Karpas-422 (cell line): ENCODE data around the gene CCDC39. TPM values are rescaled to one million over a fixed set of nuclear protein-coding genes. Genes with fewer than 3 reads are reported as not detected.
A peak's percentile ranks its signal among the peaks of the same experiment; 100 is the strongest.
"Not testable (repeated sequence)": the region's sequence is repeated elsewhere in the genome, so short reads cannot be mapped to it uniquely, and the experiment has no call there.

ENCODE experiments used
- DNase-seq: peaks from one replicate; pipeline ENCODE4 v3.0.0-alpha.2; 2015
- H2AFZ ChIP-seq: fragments of 200-600 bp; sonication (generic); 2 replicates; pipeline ENCODE4 v1.6.1; 2014; ENCODE audit warnings: antibody characterized with exemption, low read length, mixed read lengths
- H3K27ac ChIP-seq: fragments of 200-600 bp; sonication (generic); 2 replicates; pipeline ENCODE4 v1.5.1; 2014; ENCODE audit warnings: mild to moderate bottlenecking, low read length, moderate library complexity
- H3K27me3 ChIP-seq: fragments of 200-600 bp; sonication (generic); 2 replicates; pipeline ENCODE4 v1.6.1; 2014; ENCODE audit warnings: low read length, mixed read lengths
- H3K36me3 ChIP-seq: fragments of 200-600 bp; sonication (generic); 2 replicates; pipeline ENCODE4 v1.6.1; 2014; ENCODE audit warnings: low read length, mixed read lengths; ENCODE audit not compliant: insufficient read depth
- H3K4me1 ChIP-seq: fragments of 200-600 bp; sonication (generic); 2 replicates; pipeline ENCODE4 v1.6.1; 2014; ENCODE audit warnings: mild to moderate bottlenecking, low read length, mixed read lengths
- H3K4me2 ChIP-seq: fragments of 200-600 bp; sonication (generic); 2 replicates; pipeline ENCODE4 v1.6.1; 2014; ENCODE audit warnings: low read length, low read depth, mild to moderate bottlenecking; ENCODE audit not compliant: poor library complexity, severe bottlenecking
- H3K4me3 ChIP-seq: fragments of 200-600 bp; sonication (generic); 2 replicates; pipeline ENCODE4 v1.5.1; 2014; ENCODE audit warnings: mild to moderate bottlenecking, antibody characterized with exemption, low read length, mixed read lengths
- H3K79me2 ChIP-seq: fragments of 200-600 bp; sonication (generic); 2 replicates; pipeline ENCODE4 v1.6.1; 2014; ENCODE audit warnings: mild to moderate bottlenecking, low read length, mixed read lengths
- H3K9ac ChIP-seq: fragments of 200-600 bp; sonication (generic); 2 replicates; pipeline ENCODE4 v1.6.0; 2014; ENCODE audit warnings: low read length
- H3K9me2 ChIP-seq: fragments of 200-600 bp; sonication (generic), shearing (Covaris generic); replicated peaks from 2 replicates; pipeline ENCODE4 v1.6.0; 2014; ENCODE audit warnings: mild to moderate bottlenecking, low read length, moderate library complexity; ENCODE audit not compliant: insufficient read depth
- H3K9me3 ChIP-seq: fragments of 300-700, 200-600 bp; sonication (generic); 2 replicates; pipeline ENCODE4 v1.6.1; 2014; ENCODE audit warnings: low read length, mixed read lengths
- H4K20me1 ChIP-seq: fragments of 200-600 bp; sonication (generic); 2 replicates; pipeline ENCODE4 v1.6.1; 2014; ENCODE audit warnings: mild to moderate bottlenecking, antibody characterized with exemption, low read length, low read depth; ENCODE audit not compliant: insufficient read depth
- total RNA-seq: library from RNA; depleted of rRNA; stranded (reverse); fragments of >200 nt; shearing (Covaris generic); gene quantifications from 2 replicates; pipeline ENCODE4 v1.2.3, GENCODE V29; 2014; ENCODE audit warnings: low replicate concordance

CCDC39 gene
- total RNA-seq, 1 experiment from 2014 or later, result not detected

DNA sequence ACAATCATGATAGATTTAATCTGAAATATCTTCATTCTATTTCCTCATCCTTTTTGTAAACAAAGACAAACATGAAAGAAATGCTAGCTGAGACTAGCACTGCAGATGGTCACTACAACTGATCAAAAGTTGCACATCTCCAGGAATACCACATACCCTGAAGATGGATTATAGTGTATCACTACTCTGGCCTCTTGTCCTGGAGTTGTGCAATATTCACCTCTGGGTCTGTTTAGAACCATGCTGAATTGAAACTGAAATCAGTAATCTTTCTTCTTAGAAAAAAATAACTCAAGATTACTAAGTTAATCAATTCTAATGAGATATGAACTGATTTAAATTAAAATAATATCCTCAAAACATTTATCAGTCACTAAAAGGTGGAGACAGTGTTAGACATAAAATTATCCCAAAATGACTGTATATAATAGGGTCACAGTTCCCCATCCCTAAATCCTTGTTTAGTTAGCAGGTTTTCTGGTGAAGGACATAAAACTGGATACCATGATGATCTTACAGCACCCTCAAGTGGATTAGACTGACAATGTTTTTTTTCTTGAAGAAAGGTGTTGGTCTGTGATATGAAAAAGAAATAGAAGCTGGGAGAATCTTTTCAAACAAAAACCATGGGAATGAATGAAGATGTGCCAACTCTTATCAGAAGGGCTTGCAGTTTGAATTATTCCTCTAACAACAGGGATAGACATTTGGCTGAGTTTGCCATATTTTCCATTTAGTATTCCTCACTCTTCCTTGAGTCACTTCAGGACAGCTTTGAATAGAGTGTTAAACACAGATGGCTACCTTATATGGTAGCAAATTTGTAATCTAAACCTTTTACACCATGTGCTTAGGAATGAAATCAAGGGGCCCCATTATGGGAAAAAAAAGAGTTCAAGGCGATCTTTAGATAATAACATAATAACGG, 84.4 kb downstream of the CCDC39 start:
- Histone ChIP-seq H3K79me2 (no peaks in the 10 kb centered on the region), H3K27me3 (no peaks in the 10 kb centered on the region), H3K4me1 (no peaks in the 10 kb centered on the region), H3K4me2 (no peak overlapping the region), H3K27ac (no peak overlapping the region), H3K4me3 (no peak overlapping the region), H3K36me3 (no peaks in the 10 kb centered on the region), H3K9ac (no peak overlapping the region), H2AFZ (no peak overlapping the region), H4K20me1 (no peaks in the 10 kb centered on the region), H3K9me2 (no peaks in the 10 kb centered on the region), H3K9me3 (no peaks in the 10 kb centered on the region)
- DNase-seq, result peak; percentile 74

DNA sequence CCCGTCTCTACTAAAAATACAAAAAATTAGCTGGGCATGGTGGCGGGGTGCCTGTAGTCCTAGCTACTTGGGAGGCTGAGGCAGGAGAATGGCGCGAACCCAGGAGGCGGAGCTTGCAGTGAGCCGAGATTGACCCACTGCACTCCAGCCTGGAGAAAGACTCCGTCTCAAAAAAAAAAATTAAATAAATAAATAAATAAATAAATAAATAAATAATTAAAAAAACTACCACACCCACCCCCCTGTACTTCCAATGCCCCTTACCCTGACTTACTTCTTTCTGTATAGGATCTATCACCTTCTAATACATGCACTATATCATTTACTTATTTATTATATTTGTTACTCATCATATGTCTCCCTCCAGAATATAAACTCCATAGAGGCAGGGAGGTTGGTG, 85.7 kb downstream of the CCDC39 start:
- not testable (repeated sequence) for H3K36me3 ChIP-seq, H3K9me2 ChIP-seq, DNase-seq, H3K9ac ChIP-seq, H3K9me3 ChIP-seq, H3K4me1 ChIP-seq, H3K79me2 ChIP-seq, H2AFZ ChIP-seq, H3K4me3 ChIP-seq, H4K20me1 ChIP-seq, H3K4me2 ChIP-seq, H3K27ac ChIP-seq, H3K27me3 ChIP-seq

DNA sequence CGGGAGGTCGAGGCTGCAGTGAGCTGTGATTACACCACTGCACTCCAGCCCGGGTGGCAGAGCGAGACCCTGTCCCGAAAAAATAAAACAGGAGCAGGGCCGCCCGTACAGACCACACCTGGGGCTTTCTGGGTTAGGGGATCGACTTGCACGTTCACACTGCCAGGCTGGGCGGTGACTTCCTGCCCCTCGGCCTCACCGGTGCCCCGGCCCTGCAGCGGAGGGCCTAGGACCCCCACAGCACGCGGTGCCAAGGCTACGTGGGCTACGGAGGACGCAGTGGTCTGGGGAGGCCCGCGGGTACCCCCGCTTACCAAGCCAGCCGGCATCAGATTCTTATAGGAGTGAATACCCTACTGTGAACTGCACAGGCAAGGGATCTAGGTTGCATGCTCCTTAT, 88.9 kb downstream of the CCDC39 start:
- H3K4me3 ChIP-seq, result no peak overlapping the region
- no peak overlapping the region for H3K27ac ChIP-seq
- H3K4me1 ChIP-seq, result no peaks in the 10 kb centered on the region
- H4K20me1 ChIP-seq, result no peaks in the 10 kb centered on the region
- no peak overlapping the region for H3K9ac ChIP-seq
- H3K9me3 ChIP-seq, result no peaks in the 10 kb centered on the region
- no peaks in the 10 kb centered on the region for H3K36me3 ChIP-seq
- no peaks in the 10 kb centered on the region for H3K9me2 ChIP-seq
- no peak overlapping the region for H3K4me2 ChIP-seq
- H3K79me2 ChIP-seq, result no peaks in the 10 kb centered on the region
- no peak for DNase-seq
- H2AFZ ChIP-seq, result no peak overlapping the region
- no peaks in the 10 kb centered on the region for H3K27me3 ChIP-seq

DNA sequence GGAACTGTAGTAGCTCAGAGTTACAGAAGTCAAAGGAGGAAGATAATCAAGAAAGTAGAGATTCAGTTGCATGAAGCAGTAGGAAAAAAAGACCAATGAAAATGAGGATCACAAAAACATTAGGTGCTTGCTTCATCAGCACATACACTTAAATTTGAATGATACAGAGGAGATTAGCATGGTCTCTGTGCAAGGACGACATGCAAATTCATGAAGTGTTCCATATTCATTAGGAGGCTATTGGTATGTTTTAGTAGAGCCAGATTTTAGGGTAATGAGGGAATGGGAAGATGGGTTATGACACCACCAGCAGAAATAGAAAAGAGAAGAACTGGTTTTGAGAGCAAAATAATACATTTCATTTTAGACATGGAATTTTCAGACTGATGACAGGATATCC, 98.4 kb downstream of the CCDC39 start:
- no peak overlapping the region for H3K27ac ChIP-seq
- H3K9me3 ChIP-seq, result no peaks in the 10 kb centered on the region
- no peak overlapping the region for H2AFZ ChIP-seq
- no peaks in the 10 kb centered on the region for H3K4me1 ChIP-seq
- H3K9ac ChIP-seq, result no peak overlapping the region
- H3K4me3 ChIP-seq, result no peak overlapping the region
- no peaks in the 10 kb centered on the region for H3K9me2 ChIP-seq
- DNase-seq, result no peak
- no peak overlapping the region for H3K4me2 ChIP-seq
- no peaks in the 10 kb centered on the region for H3K79me2 ChIP-seq
- H4K20me1 ChIP-seq, result no peaks in the 10 kb centered on the region
- no peaks in the 10 kb centered on the region for H3K36me3 ChIP-seq
- no peaks in the 10 kb centered on the region for H3K27me3 ChIP-seq

DNA sequence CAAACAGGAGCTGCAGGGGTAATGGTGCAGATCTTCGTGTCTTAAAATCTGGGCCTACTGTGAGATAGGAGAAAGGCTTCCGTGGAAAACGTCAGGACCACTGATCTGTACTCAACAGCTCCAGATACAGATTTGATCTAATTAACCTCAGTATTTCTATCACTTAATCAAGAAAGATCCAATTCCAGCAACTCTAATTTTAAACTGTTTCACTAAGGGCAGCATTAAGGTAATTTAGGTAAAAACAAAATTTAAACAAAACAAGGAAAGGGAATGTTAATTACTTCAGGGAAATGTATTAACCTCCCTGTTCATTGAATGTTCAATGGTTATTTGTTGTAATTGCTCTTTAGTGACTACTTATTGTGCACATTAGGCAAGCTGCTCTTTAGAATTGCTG, 103.7 kb downstream of the CCDC39 start:
- Histone ChIP-seq H3K9me3 (no peaks in the 10 kb centered on the region), H3K9ac (no peak overlapping the region), H3K27me3 (no peaks in the 10 kb centered on the region), H3K4me2 (no peak overlapping the region), H3K4me3 (no peak overlapping the region), H3K36me3 (no peaks in the 10 kb centered on the region), H3K4me1 (peaks cover 11% of the 10 kb centered on the region), H3K9me2 (no peaks in the 10 kb centered on the region), H2AFZ (no peak overlapping the region), H3K27ac (no peak overlapping the region), H3K79me2 (no peaks in the 10 kb centered on the region), H4K20me1 (no peaks in the 10 kb centered on the region)
- DNase-seq, result no peak

DNA sequence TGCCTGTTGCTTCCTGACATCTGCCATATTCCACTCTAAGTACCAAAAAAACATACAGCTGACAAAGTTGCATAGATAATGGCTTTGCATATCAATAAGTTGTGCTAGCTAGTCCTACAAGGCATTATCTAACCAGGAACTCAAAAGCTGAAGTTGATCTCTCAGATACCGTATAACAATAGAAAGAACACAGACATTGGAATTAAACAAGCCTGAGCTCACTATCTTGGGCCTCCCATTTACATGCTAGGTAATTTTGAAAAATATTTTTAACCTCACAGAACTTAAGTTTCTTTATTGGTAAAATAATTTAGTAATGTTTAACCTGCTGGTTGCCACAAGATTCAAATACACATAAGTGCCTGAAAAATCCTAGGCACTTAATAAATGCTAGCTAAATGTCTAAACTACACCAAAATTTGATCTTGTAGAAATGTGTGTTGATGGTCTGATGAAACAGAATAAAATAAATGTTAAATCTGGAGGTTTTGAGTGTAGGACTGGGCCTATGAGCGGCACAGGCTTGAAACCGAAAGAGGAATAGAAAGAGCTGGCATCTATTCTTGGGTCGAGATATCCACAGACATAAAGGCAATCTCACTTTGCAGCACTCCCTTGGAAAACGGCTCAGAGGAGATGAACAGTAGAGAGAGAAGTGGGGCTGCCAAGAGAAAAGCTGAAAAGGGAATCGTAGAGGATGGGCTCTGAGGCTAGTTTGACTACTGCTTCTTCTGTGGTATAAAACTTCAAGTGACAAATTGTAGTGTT, 107.3 kb downstream of the CCDC39 start:
- Histone ChIP-seq H3K27me3 (no peaks in the 10 kb centered on the region), H3K4me2 (peak overlapping the region; percentile 13), H3K4me1 (peaks cover 18% of the 10 kb centered on the region)

DNA sequence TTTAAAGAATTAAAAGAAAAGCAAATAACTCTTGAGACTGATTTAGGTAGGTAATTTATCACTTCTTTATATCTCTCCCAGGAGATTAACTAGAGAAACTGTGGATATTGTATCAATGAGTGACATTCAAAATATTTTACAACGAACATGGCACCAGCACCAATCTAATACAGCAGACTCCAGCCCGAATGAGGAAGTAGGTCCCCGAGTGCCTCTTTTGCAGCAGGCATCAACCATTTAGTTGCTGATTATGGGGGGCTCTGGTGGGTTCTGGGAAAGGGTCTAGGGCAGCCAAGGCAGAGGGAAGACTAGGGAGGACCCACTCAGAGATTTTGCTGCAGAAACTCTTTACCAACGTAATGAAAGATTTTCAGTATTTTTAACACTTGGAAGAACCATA, 109.1 kb downstream of the CCDC39 start:
- DNase-seq, result peak; percentile 44
- Histone ChIP-seq H3K9me3 (no peaks in the 10 kb centered on the region), H3K9me2 (no peaks in the 10 kb centered on the region), H2AFZ (peak overlapping the region; percentile 81; the same call in 1 of the 2 replicates), H3K4me2 (peak overlapping the region; percentile 41), H3K36me3 (no peaks in the 10 kb centered on the region), H3K4me3 (no peak overlapping the region; the same call in 1 of the 2 replicates), H3K27me3 (no peaks in the 10 kb centered on the region), H4K20me1 (no peaks in the 10 kb centered on the region), H3K27ac (no peak overlapping the region), H3K79me2 (no peaks in the 10 kb centered on the region), H3K4me1 (peaks cover 18% of the 10 kb centered on the region), H3K9ac (no peak overlapping the region)

More for the DNA sequence above, 107.3 kb downstream of the CCDC39 start:
- Histone ChIP-seq H3K79me2 (no peaks in the 10 kb centered on the region), H3K36me3 (no peaks in the 10 kb centered on the region), H3K9me3 (no peaks in the 10 kb centered on the region), H2AFZ (no peak overlapping the region), H3K4me3 (no peak overlapping the region), H4K20me1 (no peaks in the 10 kb centered on the region), H3K9ac (no peak overlapping the region), H3K9me2 (no peaks in the 10 kb centered on the region), H3K27ac (no peak overlapping the region)
- no peak for DNase-seq

DNA sequence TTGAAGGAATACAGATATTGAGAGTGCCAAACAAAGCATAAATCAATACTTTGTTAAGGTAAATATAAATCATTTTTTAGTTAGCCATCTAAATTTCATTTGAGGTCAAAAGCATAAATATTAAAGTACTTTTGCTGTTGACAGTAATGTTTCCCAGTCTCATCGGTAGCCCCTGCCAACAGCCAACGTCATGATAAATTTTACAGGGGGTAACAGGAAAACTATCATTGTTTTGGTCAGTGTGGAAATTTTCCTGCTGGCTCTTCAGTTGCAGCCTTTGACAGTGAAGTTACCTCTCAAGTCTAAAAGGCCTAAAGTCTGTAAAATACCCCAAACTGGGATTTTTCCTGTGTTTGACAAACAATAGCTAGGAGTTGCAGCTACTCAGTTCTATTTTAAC, 114.6 kb downstream of the CCDC39 start:
- no peaks in the 10 kb centered on the region for H3K4me1 ChIP-seq
- no peak overlapping the region for H3K27ac ChIP-seq
- H4K20me1 ChIP-seq, result no peaks in the 10 kb centered on the region
- no peak overlapping the region for H2AFZ ChIP-seq
- no peaks in the 10 kb centered on the region for H3K9me3 ChIP-seq
- no peak for DNase-seq
- H3K27me3 ChIP-seq, result no peaks in the 10 kb centered on the region
- H3K9me2 ChIP-seq, result no peaks in the 10 kb centered on the region
- no peak overlapping the region for H3K4me3 ChIP-seq
- no peak overlapping the region for H3K4me2 ChIP-seq
- H3K36me3 ChIP-seq, result no peaks in the 10 kb centered on the region
- no peak overlapping the region for H3K9ac ChIP-seq
- no peaks in the 10 kb centered on the region for H3K79me2 ChIP-seq
